22Rv1 (cell line): ENCODE results near the gene AGO3.
"Not testable (repeated sequence)": the region's sequence is repeated elsewhere in the genome, so short reads cannot be mapped to it uniquely, and the experiment has no call there.

Source experiments
- H3K27ac ChIP-seq: fragments of 450-650 bp; 2 replicates; pipeline ENCODE4 v1.5.1; 2017
- ZFX ChIP-seq: fragments of 450-650 bp; IDR thresholded peaks from 2 replicates; pipeline ENCODE4 v1.6.1; 2017; ENCODE audit warnings: antibody characterized with exemption, borderline replicate concordance
- TF ChIP-seq, protein P1 (sequence below): fragments of 450-650 bp; IDR thresholded peaks from 2 replicates; pipeline ENCODE4 v1.5.1; 2017; ENCODE audit warnings: mild to moderate bottlenecking

AGO3 gene

DNA sequence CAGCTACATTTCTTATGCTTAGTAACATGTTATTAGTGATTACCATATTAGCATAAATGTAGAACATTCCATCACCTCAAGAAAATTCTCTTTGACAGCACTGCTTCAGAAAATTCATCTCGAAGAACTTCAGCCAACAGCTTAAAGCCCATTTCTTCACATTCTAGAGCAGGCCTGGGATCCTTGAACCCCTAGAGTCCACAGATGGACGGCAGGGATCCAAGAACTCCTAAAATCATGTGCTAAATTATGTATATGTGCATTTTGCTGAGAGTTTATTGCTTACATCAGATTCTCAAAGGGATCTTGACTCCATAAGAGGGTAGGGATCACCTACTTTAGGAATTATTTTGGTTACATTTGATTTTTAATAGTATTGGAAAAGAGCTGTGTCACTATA lies 76.8 kb downstream of the AGO3 start:
- no peak for TF ChIP-seq ZFX
- TF ChIP-seq, protein P1, sequence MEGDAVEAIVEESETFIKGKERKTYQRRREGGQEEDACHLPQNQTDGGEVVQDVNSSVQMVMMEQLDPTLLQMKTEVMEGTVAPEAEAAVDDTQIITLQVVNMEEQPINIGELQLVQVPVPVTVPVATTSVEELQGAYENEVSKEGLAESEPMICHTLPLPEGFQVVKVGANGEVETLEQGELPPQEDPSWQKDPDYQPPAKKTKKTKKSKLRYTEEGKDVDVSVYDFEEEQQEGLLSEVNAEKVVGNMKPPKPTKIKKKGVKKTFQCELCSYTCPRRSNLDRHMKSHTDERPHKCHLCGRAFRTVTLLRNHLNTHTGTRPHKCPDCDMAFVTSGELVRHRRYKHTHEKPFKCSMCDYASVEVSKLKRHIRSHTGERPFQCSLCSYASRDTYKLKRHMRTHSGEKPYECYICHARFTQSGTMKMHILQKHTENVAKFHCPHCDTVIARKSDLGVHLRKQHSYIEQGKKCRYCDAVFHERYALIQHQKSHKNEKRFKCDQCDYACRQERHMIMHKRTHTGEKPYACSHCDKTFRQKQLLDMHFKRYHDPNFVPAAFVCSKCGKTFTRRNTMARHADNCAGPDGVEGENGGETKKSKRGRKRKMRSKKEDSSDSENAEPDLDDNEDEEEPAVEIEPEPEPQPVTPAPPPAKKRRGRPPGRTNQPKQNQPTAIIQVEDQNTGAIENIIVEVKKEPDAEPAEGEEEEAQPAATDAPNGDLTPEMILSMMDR, result no peak
- no peak overlapping the region for H3K27ac ChIP-seq

DNA sequence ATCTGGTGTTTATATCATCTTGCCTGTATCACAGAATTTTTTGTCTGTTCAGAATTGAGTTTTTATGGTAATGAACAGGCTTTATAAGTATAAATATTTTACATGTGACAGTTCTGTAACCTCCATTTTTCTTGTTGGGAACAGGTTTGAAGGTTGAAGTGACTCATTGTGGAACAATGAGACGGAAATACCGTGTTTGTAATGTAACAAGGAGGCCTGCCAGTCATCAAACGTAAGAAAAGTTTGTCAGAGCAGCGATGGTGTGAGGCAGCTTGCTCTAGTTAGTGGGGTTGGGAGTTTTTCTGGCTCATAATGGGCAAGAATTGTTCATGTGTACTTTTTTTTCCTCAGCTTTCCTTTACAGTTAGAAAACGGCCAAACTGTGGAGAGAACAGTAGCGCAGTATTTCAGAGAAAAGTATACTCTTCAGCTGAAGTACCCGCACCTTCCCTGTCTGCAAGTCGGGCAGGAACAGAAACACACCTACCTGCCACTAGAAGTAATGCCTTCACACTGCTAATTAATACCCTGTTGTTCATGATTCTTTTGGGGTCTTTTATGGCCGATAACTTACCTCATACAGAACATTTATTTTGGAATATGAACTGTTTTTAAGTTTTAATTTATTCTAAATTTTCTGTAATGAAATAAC lies 77.8 kb downstream of the AGO3 start:
- TF ChIP-seq ZFX, result no peak
- TF ChIP-seq, protein P1, result no peak
- no peak overlapping the region for H3K27ac ChIP-seq

DNA sequence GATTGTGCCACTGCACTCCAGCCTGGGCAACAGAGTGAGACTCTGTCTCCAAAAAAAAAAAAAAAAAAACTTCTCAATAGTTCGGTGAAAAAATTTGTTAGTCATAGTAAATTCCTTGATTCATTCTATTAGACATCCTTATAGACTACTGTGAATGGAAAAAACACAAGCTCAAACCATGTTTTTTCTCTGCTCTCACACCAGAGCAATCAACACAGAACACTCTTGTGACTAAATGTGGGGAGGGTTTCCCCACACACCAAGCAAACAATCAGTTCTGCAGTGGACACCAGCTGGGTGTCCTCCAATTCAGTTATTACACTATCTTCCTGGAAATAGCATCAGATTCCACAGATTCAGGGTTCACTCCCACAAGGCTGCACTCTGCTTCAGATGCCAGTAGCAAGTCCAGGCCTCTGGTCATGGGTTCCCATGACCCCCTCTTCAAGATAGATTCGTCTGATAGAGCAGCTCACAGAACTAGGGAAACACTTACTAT lies 83.9 kb downstream of the AGO3 start:
- no peak overlapping the region for H3K27ac ChIP-seq
- TF ChIP-seq, protein P1, result no peak
- no peak for TF ChIP-seq ZFX

DNA sequence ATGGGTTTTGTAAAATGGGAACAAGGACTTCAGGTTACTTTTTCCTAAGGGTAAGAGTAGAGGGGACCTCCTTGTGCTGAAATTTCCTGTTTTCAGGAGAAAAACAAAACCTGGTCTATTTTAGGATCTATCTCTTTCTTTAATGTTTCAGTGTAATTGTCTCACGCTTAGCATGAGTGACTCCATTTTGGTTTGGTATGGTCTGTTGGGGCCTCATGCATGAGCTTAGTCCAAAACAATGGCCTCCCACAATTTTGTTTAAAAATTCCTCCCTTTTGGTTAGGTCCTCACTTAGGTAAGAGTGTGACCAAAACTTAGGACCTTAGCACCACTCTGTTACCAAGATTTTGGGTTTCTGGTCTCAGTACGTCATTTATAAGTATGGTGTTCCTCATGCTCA lies 85.8 kb downstream of the AGO3 start:
- TF ChIP-seq, protein P1, result no peak
- no peak for TF ChIP-seq ZFX
- H3K27ac ChIP-seq, result no peak overlapping the region

DNA sequence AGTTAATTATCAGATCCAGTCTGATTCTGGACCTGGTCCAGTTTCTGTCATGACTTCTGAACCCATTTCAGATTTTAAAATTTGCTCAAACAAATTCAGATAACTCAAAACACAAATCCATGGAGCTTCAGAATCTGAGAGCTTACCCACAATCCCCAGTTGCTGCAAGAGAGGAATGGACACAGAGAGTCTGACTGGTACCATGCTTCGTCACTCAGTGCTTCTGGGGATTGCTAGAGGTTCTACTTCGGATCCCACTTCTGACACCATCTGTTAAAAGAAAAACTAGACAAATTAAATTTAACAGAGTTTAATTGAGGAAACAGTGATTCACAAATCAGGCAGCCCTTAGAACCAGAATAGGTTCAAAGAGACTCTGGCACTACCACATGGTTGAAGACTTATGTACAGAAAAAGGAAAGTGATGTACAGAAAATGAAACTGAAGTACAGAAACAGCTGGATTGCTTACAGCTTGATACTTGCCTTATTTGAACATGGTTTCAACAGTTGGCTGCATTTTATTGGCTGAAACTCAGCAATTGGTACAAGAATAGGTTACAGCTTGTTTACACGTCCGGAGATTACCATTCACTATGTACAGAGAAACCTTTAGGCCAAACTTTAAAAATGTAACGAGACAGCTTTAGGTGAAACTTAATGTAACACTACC lies 92.3 kb downstream of the AGO3 start:
- no peak for TF ChIP-seq ZFX
- no peak overlapping the region for H3K27ac ChIP-seq

DNA sequence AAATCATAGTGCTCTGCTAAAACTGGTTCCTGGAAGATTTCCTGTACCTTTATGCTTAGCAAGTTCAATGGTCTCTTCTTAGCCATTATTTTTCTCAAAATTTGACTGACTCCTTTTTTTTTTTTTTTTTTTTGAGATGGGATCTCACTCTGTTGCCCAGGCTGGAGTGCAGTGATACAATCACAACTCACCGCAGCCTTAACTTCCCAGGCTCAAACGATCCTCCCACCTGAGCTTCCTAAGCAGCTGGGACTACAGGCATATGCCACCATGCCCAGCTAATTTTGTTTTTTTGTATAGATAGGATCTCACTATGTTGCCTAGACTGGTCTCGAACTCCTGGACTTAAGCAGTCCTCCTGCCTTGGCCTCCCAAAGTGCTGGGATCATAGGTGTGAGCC lies 93.1 kb downstream of the AGO3 start:
- H3K27ac ChIP-seq, result not testable (repeated sequence)

DNA sequence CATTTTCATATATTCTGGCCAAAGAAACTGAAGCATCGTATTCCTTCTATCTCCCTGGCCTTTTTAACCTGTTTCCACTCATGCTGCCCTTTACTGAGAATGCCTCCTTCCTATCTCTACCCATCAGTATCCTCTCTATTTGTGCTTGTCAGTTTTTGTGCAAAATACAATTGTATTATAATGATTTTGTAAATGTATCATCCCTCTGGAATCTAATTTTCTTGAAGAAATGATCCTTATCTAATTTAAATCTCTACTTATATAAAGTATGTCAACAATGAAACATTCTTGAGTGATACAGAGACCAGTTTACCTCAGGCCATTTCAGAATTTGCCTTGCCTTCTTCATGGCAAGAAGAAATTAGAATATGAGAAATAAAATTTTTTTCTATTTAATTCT lies 93.9 kb downstream of the AGO3 start:
- TF ChIP-seq, protein P1, result no peak
- no peak for TF ChIP-seq ZFX
- H3K27ac ChIP-seq, result no peak overlapping the region

DNA sequence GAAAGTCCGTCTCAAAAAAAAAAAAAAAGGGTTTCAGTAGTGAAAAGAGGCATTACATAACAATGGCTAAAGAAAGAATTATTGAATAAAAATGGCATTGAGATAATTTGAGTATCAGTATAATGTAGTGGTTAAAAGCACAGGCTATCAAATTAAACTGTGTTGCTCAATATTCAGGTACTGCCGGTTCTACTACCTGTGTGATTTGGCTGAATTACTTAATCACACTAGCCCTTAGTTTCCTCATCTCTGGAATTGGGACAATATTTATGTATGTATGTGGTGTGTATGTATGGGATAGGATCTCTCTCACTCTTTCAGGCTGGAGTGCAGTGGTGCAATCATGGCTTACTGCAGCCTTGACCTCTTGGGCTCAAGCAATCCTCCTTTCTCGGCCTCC lies 96.9 kb downstream of the AGO3 start:
- H3K27ac ChIP-seq, result no peak overlapping the region
- no peak for TF ChIP-seq ZFX
- TF ChIP-seq, protein P1, result no peak
